Testis (tissue), 3 donors: Measurements from ENCODE around the gene CLEC4D. TPM values are rescaled to one million over a fixed set of nuclear protein-coding genes. Genes with fewer than 3 reads are reported as not detected.
"Not testable (repeated sequence)": the region's sequence is repeated elsewhere in the genome, so short reads cannot be mapped to it uniquely, and the experiment has no call there.

Experiments used
- DNase-seq: peaks from one replicate; pipeline ENCODE4 v3.0.0-alpha.2; 2019
- H3K27ac ChIP-seq, 2 donors: fragments of 200-600 bp; sonication (generic); one replicate each; pipeline ENCODE4 v1.5.1; 2019
- H3K27me3 ChIP-seq: fragments of 200-600 bp; sonication (generic); one replicate; pipeline ENCODE4 v1.5.1; 2019
- H3K36me3 ChIP-seq: fragments of 200-600 bp; sonication (generic); one replicate; pipeline ENCODE4 v1.5.1; 2017; ENCODE audit warnings: low read depth; ENCODE audit errors: missing control alignments
- H3K4me1 ChIP-seq: fragments of 200-600 bp; sonication (generic); one replicate; pipeline ENCODE4 v1.5.1; 2019
- H3K4me3 ChIP-seq, 2 donors: fragments of 200-600 bp; sonication (generic); one replicate each; pipeline ENCODE4 v1.5.1; 2017 to 2019
- H3K9me3 ChIP-seq: fragments of 200-600 bp; sonication (generic); one replicate; pipeline ENCODE4 v1.5.1; 2017
- POLR2A ChIP-seq: fragments of 450-650 bp; IDR thresholded peaks from one replicate; pipeline ENCODE4 v1.6.1; 2017; ENCODE audit warnings: antibody characterized with exemption, mild to moderate bottlenecking, moderate library complexity
- WGBS, 2 donors: methylation state at CpG; one replicate each; pipeline ENCODE4 v1.1.5; 2018; 5-methylcytosine and 5-hydroxymethylcytosine counted together
- intact Hi-C: fragments of 100-400 bp; cut with DNase I; formaldehyde crosslinking; loops from one replicate; pipeline ENCODE4 v1.15.1; 2023; ENCODE audit warnings: low total_unique reads
- polyA plus RNA-seq: library from polyadenylated mRNA; stranded (reverse); fragments of 350-450 nt; fragmentation: Illumina TruSeq; extraction: RNeasy Lipid Tissue Mini Kit (QIAGEN cat#74804); gene quantifications from one replicate; pipeline ENCODE4 v1.2.3, GENCODE V29; 2014; ENCODE audit warnings: low read depth, low replicate concordance; ENCODE audit not compliant: insufficient read depth
- total RNA-seq, 2 donors: library from RNA; depleted of rRNA; stranded (reverse); fragments of >200 nt; gene quantifications; one replicate each; pipeline ENCODE4 v1.2.3, GENCODE V29; 2016
- TF ChIP-seq, protein P1 (sequence below), 3 experiments: fragments of 450-650 bp in 2 of 3; fragments of 200-600 bp in 1 of 3; sonication (generic) in 1 of 3; IDR thresholded peaks; one replicate each; pipeline ENCODE4 v1.5.1; 2016 to 2019; ENCODE audit warnings: antibody characterized with exemption in 3 of 3, mild to moderate bottlenecking in 2 of 3, moderate library complexity in 1 of 3

Gene CLEC4D
- total and polyA plus RNA-seq, 3 donors from 2014 or later = 0.31 TPM; not detected in 1

DNA sequence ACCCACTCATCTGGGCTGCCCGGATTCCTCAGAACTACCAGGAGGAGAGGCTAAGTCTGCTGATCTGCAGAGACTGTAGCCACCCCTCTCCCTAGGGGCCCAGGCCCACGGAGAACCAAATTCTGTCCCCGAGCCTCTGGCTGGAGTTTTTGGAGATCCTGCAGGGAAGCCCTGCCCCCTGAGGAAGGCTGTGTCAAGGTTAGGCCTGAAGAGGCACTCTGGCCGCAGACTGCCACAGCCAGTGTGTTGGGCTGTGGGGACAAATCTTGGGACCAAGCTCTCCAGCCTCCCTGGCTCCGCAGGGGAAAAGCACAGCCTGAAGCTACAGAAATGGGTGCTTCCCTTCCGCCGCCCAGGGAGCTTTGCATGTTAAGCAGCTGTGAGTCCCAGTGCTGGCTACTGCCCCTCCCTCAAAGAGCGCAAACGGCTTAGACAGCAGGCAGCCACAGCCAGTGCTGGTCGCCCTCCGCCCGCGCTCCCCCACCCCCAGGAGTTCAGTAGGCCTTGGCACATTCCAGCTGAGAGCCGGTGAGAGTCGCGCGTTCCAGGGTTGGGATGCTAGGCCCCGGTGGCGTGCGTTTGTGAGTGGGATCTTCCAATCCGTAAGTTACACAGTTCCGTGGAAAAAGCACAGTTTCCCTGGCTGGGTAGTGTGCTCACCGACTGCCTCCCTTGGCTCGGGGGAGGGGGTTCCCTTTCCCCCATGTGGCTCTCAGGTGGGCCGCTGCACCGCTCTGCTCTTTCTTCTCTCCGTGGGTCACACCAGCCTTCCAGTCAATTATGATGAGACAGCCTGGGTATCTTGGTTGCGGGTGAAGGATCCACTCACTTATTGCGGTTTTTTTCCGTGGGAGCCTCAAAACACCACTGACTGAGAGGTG is 14.2 kb downstream of the CLEC4D start:
- Histone ChIP-seq H3K36me3 (no peaks in the 10 kb centered on the region), H3K4me1 (no peaks in the 10 kb centered on the region), H3K27me3 (no peaks in the 10 kb centered on the region), H3K27ac (no peak overlapping the region), H3K4me3 (peak overlapping the region in 1 of 2 donors; percentile 12), H3K9me3 (no peaks in the 10 kb centered on the region)
- 47 to 65% methylated on average over 22 to 30 of the region's 30 CpGs for WGBS, 2 donors
- no peak for DNase-seq
- TF ChIP-seq POLR2A = no peak
- TF ChIP-seq, protein P1, sequence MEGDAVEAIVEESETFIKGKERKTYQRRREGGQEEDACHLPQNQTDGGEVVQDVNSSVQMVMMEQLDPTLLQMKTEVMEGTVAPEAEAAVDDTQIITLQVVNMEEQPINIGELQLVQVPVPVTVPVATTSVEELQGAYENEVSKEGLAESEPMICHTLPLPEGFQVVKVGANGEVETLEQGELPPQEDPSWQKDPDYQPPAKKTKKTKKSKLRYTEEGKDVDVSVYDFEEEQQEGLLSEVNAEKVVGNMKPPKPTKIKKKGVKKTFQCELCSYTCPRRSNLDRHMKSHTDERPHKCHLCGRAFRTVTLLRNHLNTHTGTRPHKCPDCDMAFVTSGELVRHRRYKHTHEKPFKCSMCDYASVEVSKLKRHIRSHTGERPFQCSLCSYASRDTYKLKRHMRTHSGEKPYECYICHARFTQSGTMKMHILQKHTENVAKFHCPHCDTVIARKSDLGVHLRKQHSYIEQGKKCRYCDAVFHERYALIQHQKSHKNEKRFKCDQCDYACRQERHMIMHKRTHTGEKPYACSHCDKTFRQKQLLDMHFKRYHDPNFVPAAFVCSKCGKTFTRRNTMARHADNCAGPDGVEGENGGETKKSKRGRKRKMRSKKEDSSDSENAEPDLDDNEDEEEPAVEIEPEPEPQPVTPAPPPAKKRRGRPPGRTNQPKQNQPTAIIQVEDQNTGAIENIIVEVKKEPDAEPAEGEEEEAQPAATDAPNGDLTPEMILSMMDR (IDR thresholded peaks at IDR 0.05) = no peak
- intact Hi-C loops = no loop called here

DNA sequence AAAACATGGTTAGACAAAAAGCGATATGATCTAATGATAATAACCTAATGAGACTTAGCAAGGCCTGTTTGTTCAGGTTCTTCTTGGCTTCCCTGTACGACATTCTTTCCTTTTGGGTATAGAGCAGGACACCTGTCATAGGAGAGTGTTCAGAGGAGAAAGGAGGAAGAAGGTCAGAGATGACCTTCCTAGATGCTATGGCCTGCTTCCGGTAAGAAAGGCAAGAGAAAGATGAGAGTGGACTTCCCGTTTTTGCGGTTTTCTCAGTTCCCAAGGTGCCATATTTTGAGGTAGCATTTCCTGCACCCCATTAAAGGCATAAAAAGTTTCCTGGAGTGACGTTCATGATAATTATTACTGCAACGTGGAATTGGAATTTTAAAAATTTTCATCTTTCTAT is 18.7 kb downstream of the CLEC4D start:
- WGBS, 2 donors = 77 to 84% methylated on average over 7 of the region's 7 CpGs
- no peaks in the 10 kb centered on the region for H3K9me3 ChIP-seq
- no peaks in the 10 kb centered on the region for H3K27me3 ChIP-seq
- no peak for TF ChIP-seq POLR2A
- TF ChIP-seq, protein P1 (IDR thresholded peaks at IDR 0.05) = no peak
- no peak for DNase-seq
- no peak overlapping the region for H3K27ac ChIP-seq
- H3K36me3 ChIP-seq = no peaks in the 10 kb centered on the region
- intact Hi-C loops = no loop called here
- no peaks in the 10 kb centered on the region for H3K4me1 ChIP-seq
- no peak overlapping the region for H3K4me3 ChIP-seq

DNA sequence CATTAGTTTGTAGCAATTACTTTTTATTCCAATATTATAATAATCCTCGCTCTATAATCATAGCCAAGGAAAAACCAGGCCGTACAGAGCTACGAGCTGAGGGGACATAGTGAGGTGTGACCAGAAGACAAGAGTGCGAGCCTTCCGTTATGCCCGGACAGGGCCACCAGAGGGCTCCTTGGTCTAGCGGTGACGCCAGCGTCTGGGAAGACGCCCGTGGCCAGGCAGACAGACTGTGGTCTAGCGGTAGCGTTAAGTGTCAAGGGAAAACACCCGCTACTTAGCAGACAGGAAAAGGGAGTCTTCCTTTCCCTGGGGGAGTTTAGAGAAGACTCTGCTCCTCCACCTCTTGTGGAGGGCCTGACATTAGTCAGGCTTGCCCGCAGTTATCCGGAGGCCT is 24.5 kb downstream of the CLEC4D start:
- H3K27me3 ChIP-seq, H3K27ac ChIP-seq, DNase-seq, intact Hi-C loops, H3K9me3 ChIP-seq, H3K4me3 ChIP-seq, H3K36me3 ChIP-seq, H3K4me1 ChIP-seq: not testable (repeated sequence)
- 89 to 91% methylated on average over 15 to 16 of the region's 16 CpGs for WGBS, 2 donors

DNA sequence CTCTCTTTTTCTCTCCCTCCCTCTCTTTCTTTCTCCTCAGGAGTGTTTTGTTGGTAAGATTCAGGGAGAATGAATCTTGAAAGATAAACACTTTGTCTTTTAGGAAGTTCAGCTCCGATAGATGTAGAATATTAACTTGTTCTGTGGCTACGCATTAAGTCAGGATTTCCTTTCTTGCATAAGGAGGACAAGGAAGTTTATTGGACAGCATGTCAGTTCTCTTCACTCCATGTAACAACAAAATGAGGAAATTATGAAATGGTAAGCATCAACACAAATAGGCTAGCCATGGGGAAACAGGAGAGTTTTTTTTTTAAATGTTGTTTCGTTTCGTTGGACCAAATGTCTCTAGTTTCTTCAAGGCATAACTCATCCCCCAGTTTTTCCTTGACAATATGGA is 27.5 kb downstream of the CLEC4D start, which contains the start of gene CLEC4E:
TSS of gene CLEC4E (minus strand) at position 75 of the 400 bp plus-strand sequence. CDS start 108 bp downstream, outside the sequence.
- DNase-seq, H3K27me3 ChIP-seq, intact Hi-C loops, H3K4me1 ChIP-seq, H3K4me3 ChIP-seq, H3K36me3 ChIP-seq, H3K9me3 ChIP-seq: not testable (repeated sequence)
- peak within 1 kb of the TSS in 1 of 2 donors; percentile 41 for H3K27ac ChIP-seq
- 44 to 46% methylated on average over 4 of the region's 4 CpGs for WGBS, 2 donors

DNA sequence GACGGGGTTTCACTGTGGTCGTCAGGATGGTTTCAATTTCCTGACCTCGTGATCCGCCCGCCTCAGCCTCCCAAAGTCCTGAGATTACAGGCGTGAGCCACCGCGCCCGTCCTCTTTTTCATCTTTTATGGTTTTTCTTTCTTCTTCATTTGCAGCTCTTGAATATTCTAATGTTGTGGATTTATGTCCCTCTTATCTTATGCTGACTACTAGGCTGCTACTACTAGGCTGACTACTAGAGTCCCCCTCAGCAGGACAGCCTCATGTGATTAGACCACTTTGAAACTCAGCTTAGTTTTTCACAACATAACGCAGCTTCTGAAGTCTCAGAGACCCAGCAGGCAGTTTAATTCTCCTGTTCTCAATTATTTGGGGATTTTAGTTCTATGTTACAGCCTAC is 28.3 kb downstream of the CLEC4D start:
- Histone ChIP-seq H3K9me3 (no peaks in the 10 kb centered on the region), H3K4me3 (no peak overlapping the region), H3K27me3 (no peaks in the 10 kb centered on the region), H3K36me3 (no peaks in the 10 kb centered on the region), H3K4me1 (no peaks in the 10 kb centered on the region), H3K27ac (no peak overlapping the region)
- TF ChIP-seq, protein P1 (IDR thresholded peaks at IDR 0.05) = no peak
- TF ChIP-seq POLR2A = no peak
- no peak for DNase-seq
- 54 to 80% methylated on average over 10 of the region's 10 CpGs for WGBS, 2 donors
- intact Hi-C loops = no loop called here
